Adrenal gland (tissue), 12 donors: Measurements from ENCODE around the gene KCNJ16. TPM values are rescaled to one million over a fixed set of nuclear protein-coding genes. Genes with fewer than 3 reads are reported as not detected.

Experiments used
- DNase-seq, 7 donors: peaks; one replicate each; pipeline ENCODE4 v3.0.0-alpha.2; 2019 to 2020
- H3K27ac ChIP-seq, 5 donors: fragments of 200-600 bp; sonication (generic) in 4 of 5; 1 replicate in 3 of 5; 2 replicates in 2 of 5; pipeline versions ENCODE4 v1.5.1 to v1.8.0; 2016 to 2020; ENCODE audit warnings: mild to moderate bottlenecking in 1 of 5
- H3K27me3 ChIP-seq: fragments of 200-600 bp; 2 replicates; pipeline ENCODE4 v1.8.0; 2021
- H3K36me3 ChIP-seq, 2 donors: fragments of 200-600 bp; replicated peaks in 1 of 2; 1 replicate in 1 of 2; 2 replicates in 1 of 2; pipeline versions ENCODE4 v1.5.1 to v1.8.0; 2018 to 2022
- H3K4me1 ChIP-seq, 2 donors: fragments of 200-600 bp; replicated peaks in 1 of 2; 1 replicate in 1 of 2; 2 replicates in 1 of 2; pipeline versions ENCODE4 v1.5.1 to v1.8.0; 2018 to 2021
- H3K4me3 ChIP-seq, 4 donors: fragments of 200-600 bp; sonication (generic) in 3 of 4; one replicate each; pipeline ENCODE4 v1.5.1; 2016 to 2018
- H3K9me3 ChIP-seq, 3 donors: fragments of 200-600 bp; sonication (generic) in 1 of 3; replicated peaks in 1 of 3; 1 replicate in 2 of 3; 2 replicates in 1 of 3; pipeline versions ENCODE4 v1.5.1 to v1.8.0; 2016 to 2021
- POLR2A ChIP-seq, 2 donors: fragments of 450-650 bp; IDR thresholded peaks; one replicate each; pipeline ENCODE4 v1.6.1; 2017; ENCODE audit warnings: antibody characterized with exemption in 2 of 2, mild to moderate bottlenecking in 2 of 2, moderate library complexity in 1 of 2
- WGBS, 4 donors: extraction: QIAGEN DNeasy Blood & Tissue Kit in 2 of 4; methylation state at CpG; one replicate each; pipeline versions ENCODE4 v1.1.5 to v1.1.7; 2013 to 2017; 5-methylcytosine and 5-hydroxymethylcytosine counted together
- intact Hi-C, 2 donors: fragments of 100-400 bp; cut with DNase I; formaldehyde crosslinking; loops; one replicate each; pipeline versions ENCODE4 v1.14.1 to v1.15.0; 2022 to 2023
- polyA plus RNA-seq, 3 donors: library from polyadenylated mRNA; stranded (reverse); fragments of 200-250 nt in 2 of 3; fragments of 350-450 nt in 1 of 3; fragmentation: Illumina TruSeq in 1 of 3; extraction: RNeasy Lipid Tissue Mini Kit (QIAGEN cat#74804) in 1 of 3; gene quantifications; one replicate each; pipeline ENCODE4 v1.2.3, GENCODE V29; 2013 to 2014
- total RNA-seq, 9 donors: library from RNA; depleted of rRNA in 4 of 9; stranded (reverse); fragments of >200 nt in 4 of 9; fragments of 120-200 nt in 1 of 9; fragmentation: NEBNext Ultra II Directional in 1 of 9; extraction: Animal tissue kit (Norgen Biotek cat#: 25700) in 1 of 9; gene quantifications; one replicate each; pipeline versions ENCODE4 v1.1.0 to v1.2.4, GENCODE V29; 2013 to 2023
- TF ChIP-seq, protein P1 (sequence below), 6 experiments: fragments of 450-650 bp in 4 of 6; fragments of 200-600 bp in 2 of 6; sonication (generic) in 1 of 6; IDR thresholded peaks; 1 replicate in 5 of 6; 2 replicates in 1 of 6; pipeline versions ENCODE4 v1.5.1 to v1.8.0; 2016 to 2021; ENCODE audit warnings: antibody characterized with exemption in 6 of 6, mild to moderate bottlenecking in 2 of 6, moderate library complexity in 1 of 6
- donor health status: healthy with polysubstance abuse.
- donor health status: Bipolar disorder and iron deficiency.
- donor health status: DM: yes; HTN: yes; CAD: no.
- donor health status: DM: no; HTN: no; CAD: no.
- donor health status: DM: no; HTN: no; CAD: no.
- donor health status: DM: yes; HTN: yes; CAD: no.

KCNJ16 gene
- total and polyA plus RNA-seq, 12 donors, result 0.05 to 1.0 (median 0.24) TPM; not detected in 3

DNA sequence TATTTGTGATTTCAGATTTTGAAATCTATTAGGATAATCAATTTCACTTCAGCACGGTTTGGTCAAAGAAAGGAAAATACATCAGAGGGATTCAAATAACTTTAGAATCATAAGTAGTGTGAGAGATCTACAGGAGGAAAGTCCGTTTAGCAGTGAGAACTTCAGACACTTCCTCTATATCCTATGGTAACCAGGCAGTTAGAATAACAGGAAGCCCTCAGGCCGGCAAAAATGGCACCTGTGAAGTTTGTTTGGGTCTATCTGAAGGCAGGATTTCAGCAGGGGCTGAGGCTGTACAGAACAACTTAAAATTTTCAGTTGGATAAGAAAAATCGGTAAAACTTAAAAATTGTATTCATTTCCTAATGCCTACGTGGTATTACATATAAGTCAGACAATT, 24.9 kb downstream of the KCNJ16 start:
- no peak for DNase-seq

DNA sequence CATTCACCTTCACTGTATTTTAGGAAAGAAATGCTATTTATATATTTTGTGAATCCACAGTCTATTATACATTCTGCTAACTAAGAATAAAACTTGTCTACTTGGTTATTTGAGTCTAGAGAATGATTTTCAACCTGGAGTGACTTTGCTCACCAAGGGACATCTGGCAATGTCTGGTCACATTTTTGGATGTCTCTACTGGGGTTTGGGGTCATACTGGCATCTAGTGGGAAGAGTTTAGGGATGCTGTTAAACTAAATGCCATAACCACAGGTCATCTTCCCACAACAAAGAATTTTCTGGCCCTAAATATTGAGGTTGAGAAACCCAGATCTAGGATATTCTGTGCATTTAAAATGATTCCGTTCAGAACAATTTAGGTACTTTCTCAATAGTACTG, 26.0 kb downstream of the KCNJ16 start:
- H3K36me3 ChIP-seq, result no peaks in the 10 kb centered on the region
- intact Hi-C loops, result no loop called here
- WGBS, 4 donors, result 90 to 98% (median 91%) methylated on average over 1 of the region's 1 CpG
- no peak for DNase-seq
- no peaks in the 10 kb centered on the region for H3K27me3 ChIP-seq
- H3K4me1 ChIP-seq, result peaks cover 0 to 6% of the 10 kb centered on the region in 2 donors
- H3K27ac ChIP-seq, result no peak overlapping the region
- H3K9me3 ChIP-seq, result no peaks in the 10 kb centered on the region
- no peak for TF ChIP-seq POLR2A (IDR thresholded peaks at IDR 0.05)
- TF ChIP-seq, protein P1, sequence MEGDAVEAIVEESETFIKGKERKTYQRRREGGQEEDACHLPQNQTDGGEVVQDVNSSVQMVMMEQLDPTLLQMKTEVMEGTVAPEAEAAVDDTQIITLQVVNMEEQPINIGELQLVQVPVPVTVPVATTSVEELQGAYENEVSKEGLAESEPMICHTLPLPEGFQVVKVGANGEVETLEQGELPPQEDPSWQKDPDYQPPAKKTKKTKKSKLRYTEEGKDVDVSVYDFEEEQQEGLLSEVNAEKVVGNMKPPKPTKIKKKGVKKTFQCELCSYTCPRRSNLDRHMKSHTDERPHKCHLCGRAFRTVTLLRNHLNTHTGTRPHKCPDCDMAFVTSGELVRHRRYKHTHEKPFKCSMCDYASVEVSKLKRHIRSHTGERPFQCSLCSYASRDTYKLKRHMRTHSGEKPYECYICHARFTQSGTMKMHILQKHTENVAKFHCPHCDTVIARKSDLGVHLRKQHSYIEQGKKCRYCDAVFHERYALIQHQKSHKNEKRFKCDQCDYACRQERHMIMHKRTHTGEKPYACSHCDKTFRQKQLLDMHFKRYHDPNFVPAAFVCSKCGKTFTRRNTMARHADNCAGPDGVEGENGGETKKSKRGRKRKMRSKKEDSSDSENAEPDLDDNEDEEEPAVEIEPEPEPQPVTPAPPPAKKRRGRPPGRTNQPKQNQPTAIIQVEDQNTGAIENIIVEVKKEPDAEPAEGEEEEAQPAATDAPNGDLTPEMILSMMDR (IDR thresholded peaks at IDR 0.05), result no peak
- no peak overlapping the region for H3K4me3 ChIP-seq

More for the DNA sequence above, 24.9 kb downstream of the KCNJ16 start:
- no peaks in the 10 kb centered on the region for H3K9me3 ChIP-seq
- H3K4me3 ChIP-seq, result no peak overlapping the region
- TF ChIP-seq POLR2A (IDR thresholded peaks at IDR 0.05), result no peak
- TF ChIP-seq, protein P1 (IDR thresholded peaks at IDR 0.05), result no peak
- no peaks in the 10 kb centered on the region for H3K36me3 ChIP-seq
- peaks cover 0 to 6% of the 10 kb centered on the region in 2 donors for H3K4me1 ChIP-seq
- no peak overlapping the region for H3K27ac ChIP-seq
- no peaks in the 10 kb centered on the region for H3K27me3 ChIP-seq
- intact Hi-C loops, result no loop called here
- WGBS, 4 donors, result 67 to 81% (median 72%) methylated on average over 5 of the region's 5 CpGs

DNA sequence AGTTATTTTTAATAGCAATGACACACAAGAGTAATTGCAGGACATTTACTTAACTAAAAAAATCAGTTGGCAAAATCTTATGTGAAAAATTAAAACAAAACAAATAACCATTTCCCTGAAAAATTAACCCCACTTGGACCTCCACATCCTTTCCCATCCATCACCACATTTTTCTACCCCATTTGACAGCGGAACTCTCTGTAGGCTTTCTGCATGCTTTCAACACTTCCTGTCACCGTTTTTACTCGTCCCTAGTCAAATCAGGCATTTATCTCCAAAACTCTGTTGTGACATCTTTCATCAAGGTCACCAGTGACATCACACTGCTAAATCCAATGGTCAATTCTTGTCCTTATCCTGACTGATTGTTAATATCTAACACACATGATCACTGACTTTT, 27.5 kb downstream of the KCNJ16 start:
- Histone ChIP-seq H3K36me3 (no peaks in the 10 kb centered on the region), H3K27me3 (no peaks in the 10 kb centered on the region), H3K4me3 (no peak overlapping the region), H3K9me3 (no peaks in the 10 kb centered on the region), H3K27ac (no peak overlapping the region), H3K4me1 (peaks cover 0 to 6% of the 10 kb centered on the region in 2 donors)
- peak in 1 of 7 donors; percentile 49 for DNase-seq
- WGBS, 4 donors, result 16 to 24% (median 23%) methylated on average over 3 of the region's 3 CpGs
- intact Hi-C loops, result no loop called here
- TF ChIP-seq, protein P1 (IDR thresholded peaks at IDR 0.05), result no peak
- TF ChIP-seq POLR2A (IDR thresholded peaks at IDR 0.05), result no peak

DNA sequence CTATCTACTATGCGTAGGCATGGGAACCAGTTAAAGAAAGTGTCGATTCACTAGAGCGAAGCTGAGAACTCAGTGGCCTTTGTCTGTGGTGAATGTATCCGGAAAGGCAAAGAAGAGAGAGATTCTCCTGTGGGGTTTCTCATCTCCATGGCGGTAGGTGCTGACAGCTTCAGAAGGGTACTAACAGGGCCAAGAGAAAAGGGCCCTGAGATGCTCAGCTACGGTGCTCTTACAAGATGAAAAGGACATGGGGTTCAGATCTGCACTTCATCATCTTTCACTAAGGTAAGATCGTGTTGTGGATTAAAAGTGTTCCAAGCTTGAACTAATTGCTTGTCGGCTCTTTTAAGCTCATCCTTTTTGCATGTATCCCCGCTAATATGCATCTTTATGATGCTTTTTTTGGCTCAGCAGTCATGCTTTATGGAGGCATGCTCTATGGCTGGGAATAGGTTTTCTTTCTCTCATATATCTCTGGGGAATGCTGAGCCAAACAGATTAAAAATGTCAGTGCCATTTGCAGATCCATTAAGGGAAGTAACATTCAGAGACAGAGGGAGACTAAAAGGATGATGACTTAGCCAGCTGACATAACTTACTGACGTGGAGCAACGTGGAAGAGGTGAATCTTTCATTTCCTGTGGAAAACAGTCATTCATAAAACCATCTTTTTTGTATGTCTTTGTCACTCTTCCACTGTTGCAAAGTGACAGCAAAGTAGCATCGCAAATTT, 29.9 kb downstream of the KCNJ16 start:
- Histone ChIP-seq H3K9me3 (no peaks in the 10 kb centered on the region), H3K36me3 (no peaks in the 10 kb centered on the region), H3K4me3 (no peak overlapping the region), H3K27ac (no peak overlapping the region), H3K27me3 (no peaks in the 10 kb centered on the region), H3K4me1 (peaks cover 0 to 6% of the 10 kb centered on the region in 2 donors)
- 82 to 83% (median 83%) methylated on average over 12 of the region's 12 CpGs for WGBS, 4 donors
- intact Hi-C loops, result no loop called here
- DNase-seq, result no peak
- TF ChIP-seq, protein P1 (IDR thresholded peaks at IDR 0.05), result no peak
- no peak for TF ChIP-seq POLR2A (IDR thresholded peaks at IDR 0.05)
